NB4 (cell line): ENCODE data around the gene SNTB2.

Experiments
- DNase-seq: peaks from one replicate; pipeline ENCODE4 v3.0.0; 2010; ENCODE audit warnings: low read depth
- H3K4me3 ChIP-seq: one replicate; pipeline ENCODE4 v1.5.1; 2011; ENCODE audit warnings: mild to moderate bottlenecking, low read depth, low read length, moderate library complexity
- CTCF ChIP-seq: IDR thresholded peaks from one replicate; pipeline ENCODE4 v1.5.1; 2012; ENCODE audit warnings: low read depth, low read length
- MAX ChIP-seq: IDR thresholded peaks from 2 replicates; pipeline ENCODE4 v1.6.1; 2011; ENCODE audit warnings: low read depth, low read length
- MYC ChIP-seq: IDR thresholded peaks from 2 replicates; pipeline ENCODE4 v1.6.1; 2011; ENCODE audit warnings: low read depth, low read length
- POLR2A ChIP-seq: IDR thresholded peaks from 2 replicates; pipeline ENCODE4 v1.6.1; 2011; ENCODE audit warnings: mild to moderate bottlenecking; ENCODE audit not compliant: insufficient read length; ENCODE audit errors: extremely low read depth

SNTB2 gene

GRCh38 chr16:69171325-69172084 lies 15.5 kb upstream of the SNTB2 start:
- no peak for TF ChIP-seq POLR2A
- no peak for TF ChIP-seq MYC
- no peak for TF ChIP-seq CTCF
- no peak for TF ChIP-seq MAX
- peak; percentile 40 for DNase-seq
- no peak overlapping the region for H3K4me3 ChIP-seq

- no peak for DNase-seq
- TF ChIP-seq POLR2A (no peak), CTCF (no peak), MAX (no peak), MYC (no peak)
Measured at GRCh38 chr16:69176033-69176800, 10.7 kb upstream of the SNTB2 start.

GRCh38 chr16:69179328-69180010 lies 7.5 kb upstream of the SNTB2 start:
- TF ChIP-seq POLR2A (no peak), MYC (no peak), MAX (no peak), CTCF (no peak)
- no peak overlapping the region for H3K4me3 ChIP-seq
- peak; percentile 57 for DNase-seq

More at GRCh38 chr16:69176033-69176800, 10.7 kb upstream of the SNTB2 start:
- H3K4me3 ChIP-seq, result no peak overlapping the region

- TF ChIP-seq CTCF (no peak), POLR2A (no peak), MAX (no peak), MYC (no peak)
- no peak overlapping the region for H3K4me3 ChIP-seq
- DNase-seq, result no peak
Measured at GRCh38 chr16:69180011-69180338, 7.0 kb upstream of the SNTB2 start.

DNA sequence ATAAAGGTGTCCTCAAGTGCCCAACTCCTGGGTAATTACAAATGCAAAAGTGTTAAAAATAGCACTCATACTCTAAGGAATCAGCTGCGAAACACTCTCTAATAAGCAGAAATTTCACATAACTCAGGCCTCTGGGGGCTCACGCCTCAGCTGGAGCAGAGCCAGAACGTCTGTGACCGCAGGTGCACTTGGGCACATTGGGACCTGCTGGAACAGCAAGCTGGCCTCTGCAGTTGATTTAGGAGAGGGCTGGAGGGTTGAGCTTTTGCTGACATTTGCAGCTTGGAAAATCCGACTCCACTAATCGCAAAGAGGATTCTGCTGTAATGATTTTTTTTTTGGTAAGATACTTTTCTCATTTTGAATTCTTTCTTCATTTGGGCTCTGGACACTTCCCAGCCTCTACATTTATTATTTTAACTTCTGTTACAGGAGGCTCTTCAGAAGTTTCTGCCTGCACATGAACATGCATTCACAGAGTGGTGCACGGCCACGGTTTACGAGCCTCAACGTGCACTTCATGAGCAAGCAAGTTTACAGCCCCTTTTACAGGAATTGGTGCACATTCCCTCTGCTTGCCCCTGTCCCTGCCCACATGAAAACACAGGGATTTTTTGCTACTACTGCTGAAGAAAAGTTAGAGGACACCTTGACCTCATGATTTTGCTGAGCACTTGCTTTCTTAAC lies 4.1 kb upstream of the SNTB2 start:
- peak; percentile 16; the same call in 1 of the 2 replicates for TF ChIP-seq MAX
- TF ChIP-seq CTCF, result no peak
- no peak overlapping the region for H3K4me3 ChIP-seq
- peak; percentile 74 for DNase-seq
